PC-3 (cell line): Measurements from ENCODE around the gene ONECUT1.

ENCODE experiments used
- EZH2 ChIP-seq: fragments of 300-600 bp; sonication (generic); IDR thresholded peaks from one replicate; pipeline ENCODE4 v1.6.1; 2017; ENCODE audit warnings: antibody characterized with exemption, mild to moderate bottlenecking, low read length; ENCODE audit not compliant: unreplicated experiment
- EZH2phosphoT487 ChIP-seq: fragments of 300-600 bp; sonication (generic); IDR thresholded peaks from 2 replicates; pipeline ENCODE4 v1.6.1; 2018; ENCODE audit warnings: mild to moderate bottlenecking, antibody characterized with exemption, low read length, borderline replicate concordance
- TF ChIP-seq, protein P1 (sequence below): fragments of 300-600 bp; sonication (generic); conservative IDR thresholded peaks from 2 replicates; pipeline ENCODE4 v1.5.1; 2017; ENCODE audit warnings: antibody characterized with exemption, low read depth, mild to moderate bottlenecking, low read length

DNA sequence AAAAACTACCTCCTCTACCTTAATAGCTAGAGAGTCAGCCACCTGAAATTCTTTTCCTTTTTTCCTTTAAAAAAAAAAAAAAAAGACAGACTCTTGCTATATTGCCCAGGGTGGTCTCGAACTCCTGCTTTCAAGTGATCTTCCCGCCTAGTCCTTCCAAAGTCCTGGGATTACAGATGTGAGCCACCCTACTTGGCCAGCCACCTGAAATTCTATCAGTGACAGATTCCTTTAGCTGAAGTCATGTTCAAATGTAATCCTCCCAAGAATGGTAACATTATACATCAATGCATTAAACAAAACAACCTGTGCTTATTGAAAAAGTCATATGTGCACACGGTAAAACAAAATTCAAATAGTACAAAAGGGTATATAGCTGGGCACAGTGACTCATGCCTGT is 59.1 kb downstream of the ONECUT1 start:
- TF ChIP-seq, protein P1, sequence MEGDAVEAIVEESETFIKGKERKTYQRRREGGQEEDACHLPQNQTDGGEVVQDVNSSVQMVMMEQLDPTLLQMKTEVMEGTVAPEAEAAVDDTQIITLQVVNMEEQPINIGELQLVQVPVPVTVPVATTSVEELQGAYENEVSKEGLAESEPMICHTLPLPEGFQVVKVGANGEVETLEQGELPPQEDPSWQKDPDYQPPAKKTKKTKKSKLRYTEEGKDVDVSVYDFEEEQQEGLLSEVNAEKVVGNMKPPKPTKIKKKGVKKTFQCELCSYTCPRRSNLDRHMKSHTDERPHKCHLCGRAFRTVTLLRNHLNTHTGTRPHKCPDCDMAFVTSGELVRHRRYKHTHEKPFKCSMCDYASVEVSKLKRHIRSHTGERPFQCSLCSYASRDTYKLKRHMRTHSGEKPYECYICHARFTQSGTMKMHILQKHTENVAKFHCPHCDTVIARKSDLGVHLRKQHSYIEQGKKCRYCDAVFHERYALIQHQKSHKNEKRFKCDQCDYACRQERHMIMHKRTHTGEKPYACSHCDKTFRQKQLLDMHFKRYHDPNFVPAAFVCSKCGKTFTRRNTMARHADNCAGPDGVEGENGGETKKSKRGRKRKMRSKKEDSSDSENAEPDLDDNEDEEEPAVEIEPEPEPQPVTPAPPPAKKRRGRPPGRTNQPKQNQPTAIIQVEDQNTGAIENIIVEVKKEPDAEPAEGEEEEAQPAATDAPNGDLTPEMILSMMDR, result no peak
- TF ChIP-seq EZH2phosphoT487, result no peak
- no peak for TF ChIP-seq EZH2
